ENCODE measurements around the gene PROZ.

The PROZ gene

DNA sequence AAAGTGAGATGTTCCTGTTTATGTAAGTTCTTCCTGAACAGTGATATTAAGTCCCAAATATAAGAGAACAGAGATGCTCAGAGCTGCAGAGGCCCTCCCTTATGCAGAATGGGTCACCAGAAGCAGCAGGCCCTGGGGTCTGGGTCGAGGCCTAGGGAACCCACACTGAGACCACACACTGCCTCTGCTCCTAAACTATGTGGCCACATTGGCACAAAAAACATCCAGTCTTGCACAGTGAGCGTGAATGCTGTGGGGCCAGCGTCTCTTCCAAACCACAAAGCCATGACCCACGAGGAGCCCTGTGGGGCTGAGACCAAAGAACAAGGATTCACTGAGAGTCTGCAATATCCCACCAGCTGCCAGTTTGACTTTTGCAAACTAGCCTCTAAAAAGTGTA is 23.6 kb downstream of the PROZ start:
- DNase-seq: no peak

DNA sequence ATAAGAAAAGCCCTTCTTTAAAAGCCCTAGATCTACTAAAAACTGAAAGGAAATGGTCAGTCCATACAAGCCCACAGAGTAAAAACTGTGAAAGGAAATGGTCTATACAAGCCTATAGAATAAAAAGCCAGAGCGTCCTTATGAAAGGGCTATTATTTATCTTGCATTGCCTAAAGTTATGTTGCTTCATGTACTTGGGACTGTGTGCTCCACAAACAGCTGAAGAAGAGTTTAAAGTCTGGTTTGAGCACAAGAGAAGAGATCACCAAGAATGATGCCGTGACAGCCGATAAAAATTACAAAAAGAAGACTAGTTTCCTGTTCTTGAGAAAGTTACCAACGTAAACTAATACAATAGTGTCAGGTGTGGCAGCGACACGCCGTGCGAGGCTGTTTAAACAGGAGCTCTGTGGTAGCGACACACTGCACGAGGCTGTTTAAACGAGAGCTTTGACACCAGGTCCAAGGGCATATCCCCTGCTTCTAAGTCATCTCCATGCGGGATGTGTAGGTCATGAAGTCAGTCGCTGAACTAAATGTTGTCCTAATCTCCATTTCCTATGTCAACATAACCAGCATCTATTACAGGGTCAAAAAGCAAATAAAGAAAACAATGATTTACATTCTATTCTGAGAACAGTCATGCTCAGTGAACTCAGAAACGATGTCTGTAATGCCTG is 25.1 kb downstream of the PROZ start:
- no peak for DNase-seq

DNA sequence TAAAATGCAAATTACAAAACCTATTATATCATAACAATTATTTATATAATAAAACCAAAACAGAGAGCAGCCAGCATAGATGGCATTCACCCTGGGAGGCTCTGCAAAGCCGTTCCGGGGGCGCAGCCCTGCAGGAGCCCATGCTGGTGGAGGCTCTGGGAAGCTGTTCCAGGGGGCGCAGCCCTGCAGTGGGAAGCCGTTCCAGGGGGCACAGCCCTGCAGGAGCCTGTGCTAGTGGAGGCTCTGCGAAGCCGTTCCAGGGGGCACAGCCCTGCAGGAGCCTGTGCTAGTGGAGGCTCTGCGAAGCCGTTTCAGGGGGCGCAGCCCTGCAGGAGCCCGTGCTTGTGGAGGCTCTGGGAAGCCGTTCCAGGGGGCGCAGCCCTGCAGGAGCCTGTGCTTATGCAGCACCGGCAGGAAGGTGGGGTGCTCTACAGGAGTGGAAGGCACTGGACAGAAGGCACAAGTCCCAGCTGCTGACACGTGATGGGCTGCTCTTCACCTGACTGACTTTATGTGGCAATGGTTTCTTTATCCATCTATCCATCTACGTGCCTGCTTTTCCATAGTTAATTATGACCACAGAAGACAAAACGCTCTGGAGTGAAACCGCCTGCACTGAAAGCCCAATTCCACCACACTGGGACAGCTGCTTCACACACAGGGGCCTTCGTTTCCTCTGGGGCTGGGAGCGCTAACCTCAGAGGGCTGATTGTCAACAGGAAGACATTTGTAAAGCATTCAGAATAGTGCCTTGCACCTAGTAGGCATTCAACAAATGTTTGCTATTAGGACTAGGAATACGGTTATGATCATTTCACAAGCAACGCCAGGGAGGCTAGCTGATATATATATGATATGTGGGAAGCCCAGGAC is 26.4 kb downstream of the PROZ start:
- DNase-seq: no peak

DNA sequence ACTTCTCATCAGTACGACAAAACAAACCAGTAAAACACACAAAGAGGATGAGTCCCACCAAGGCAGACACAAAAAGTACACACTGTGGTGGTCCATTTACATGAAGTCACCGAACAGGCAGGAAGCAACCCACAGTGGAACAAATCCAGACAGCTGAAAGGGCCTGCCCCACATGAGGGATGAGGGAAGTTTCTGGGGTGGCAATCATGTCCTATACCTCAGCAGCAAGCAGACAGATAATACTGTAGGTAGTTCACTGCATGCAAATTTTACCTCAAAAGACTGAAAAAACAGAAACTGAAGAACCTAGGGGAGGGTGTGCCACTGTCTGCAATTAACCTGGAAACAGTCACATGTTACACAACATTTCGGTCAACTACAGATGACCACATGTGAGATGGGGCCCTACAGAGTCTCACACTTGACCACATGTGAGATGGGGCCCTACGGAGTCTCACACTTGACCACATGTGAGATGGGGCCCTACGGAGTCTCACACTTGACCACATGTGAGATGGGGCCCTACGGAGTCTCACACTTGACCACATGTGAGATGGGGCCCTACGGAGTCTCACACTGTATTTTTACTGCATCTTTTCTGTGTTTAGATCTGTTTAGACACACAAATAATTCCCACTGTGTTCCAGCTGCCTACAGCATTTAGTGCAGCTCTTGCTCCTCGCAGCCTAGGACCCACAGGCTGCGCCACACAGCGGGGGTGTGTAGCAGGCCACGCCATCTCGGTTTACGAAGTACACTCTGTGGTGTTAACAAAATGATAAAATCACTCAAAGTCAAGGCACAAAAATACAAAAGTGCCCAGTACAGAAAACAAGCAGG is 27.8 kb downstream of the PROZ start:
- no peak for DNase-seq

DNA sequence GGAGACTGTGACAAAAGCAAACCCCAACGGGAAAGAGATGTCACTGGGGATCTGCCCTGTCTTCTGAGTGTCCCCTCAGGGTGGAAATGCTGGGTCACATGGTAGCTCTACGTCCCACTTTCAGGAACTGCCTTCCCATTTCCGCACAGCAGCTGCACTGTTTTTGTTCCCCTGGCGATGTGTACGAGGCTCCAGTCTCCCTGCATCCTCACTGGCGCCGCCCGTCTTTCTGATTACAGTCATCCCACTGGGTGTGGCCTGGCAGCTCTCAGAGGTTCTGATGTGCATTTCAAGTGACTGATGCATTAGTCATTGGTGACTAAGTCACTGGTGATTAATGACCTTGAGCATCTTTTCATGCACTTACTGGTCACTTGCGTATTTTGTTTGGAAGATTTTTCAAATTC is 28.8 kb downstream of the PROZ start:
- peak; percentile 48 for DNase-seq

DNA sequence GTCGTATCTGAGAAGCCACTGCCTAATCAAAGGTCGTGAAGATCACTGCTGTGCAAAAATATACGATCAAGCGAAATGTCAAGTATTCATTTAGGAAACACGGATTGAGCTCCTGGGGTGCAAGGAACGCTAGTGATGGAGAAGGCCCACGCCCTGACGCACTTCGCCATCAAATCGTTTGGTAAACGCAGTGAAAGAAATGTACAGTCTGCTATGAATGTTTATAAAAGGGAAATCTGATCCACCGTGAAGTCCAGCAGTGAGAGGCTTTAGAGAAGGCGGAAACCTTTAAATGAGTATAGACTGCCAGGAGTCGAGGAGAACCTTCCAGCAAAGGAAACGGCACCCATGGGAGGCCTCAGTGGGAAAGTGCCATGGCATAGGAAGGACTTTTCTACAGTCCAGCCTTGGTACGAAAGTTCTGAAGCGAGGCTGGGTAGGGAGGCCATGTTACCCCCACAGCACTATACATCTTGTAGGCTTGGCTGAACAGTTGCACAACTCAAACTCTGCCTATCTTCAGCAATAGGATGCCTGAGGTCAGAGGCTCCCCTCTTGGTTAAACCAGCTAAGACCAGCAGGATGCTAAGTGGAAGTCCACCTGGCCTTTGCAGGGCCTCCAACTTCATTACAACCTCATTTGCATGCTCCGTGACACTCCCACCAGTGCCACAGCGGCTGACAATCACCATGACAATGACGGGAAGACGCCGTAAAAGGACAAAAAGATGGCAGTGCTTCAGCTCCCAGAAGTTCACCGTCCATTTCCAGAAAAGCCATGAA is 29.6 kb downstream of the PROZ start:
- no peak for DNase-seq

DNA sequence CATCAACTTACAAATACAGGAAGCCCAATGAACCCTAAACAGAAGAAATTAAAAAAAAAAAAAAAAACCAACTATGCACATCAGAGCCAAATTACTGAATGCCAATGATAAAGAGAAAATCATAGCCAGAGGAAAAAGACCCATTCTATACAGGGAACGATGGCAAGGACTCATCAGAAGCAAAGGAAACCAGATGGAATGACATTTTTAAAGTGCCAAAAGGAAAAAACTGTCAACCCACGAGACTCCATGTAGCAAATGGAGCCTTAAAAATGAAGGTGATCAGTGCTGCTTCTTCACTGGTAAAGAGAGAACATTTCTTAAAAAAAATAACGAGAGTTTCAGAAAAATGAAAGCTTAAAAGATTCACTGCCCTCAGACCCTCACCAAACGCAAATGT is 31.7 kb downstream of the PROZ start:
- no peak for DNase-seq

DNA sequence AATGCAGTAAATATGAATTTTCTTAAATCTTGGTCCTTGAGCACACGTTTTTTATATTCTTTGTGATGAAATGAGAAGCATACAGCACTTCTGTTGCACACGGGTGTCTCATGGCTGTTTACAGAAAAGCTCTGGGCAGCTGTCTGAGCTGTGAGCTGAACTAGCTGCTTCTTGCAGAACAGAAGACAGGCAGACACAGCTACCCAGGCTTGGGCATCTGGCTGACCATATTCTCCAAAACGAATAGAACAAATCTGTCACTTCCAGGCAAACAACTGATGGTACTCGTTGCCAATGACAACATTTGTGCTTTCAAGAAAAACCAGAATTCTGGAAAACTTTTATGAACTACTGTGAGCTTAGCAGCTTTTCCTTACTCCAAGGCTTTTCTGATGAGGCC is 33.8 kb downstream of the PROZ start:
- DNase-seq: no peak

DNA sequence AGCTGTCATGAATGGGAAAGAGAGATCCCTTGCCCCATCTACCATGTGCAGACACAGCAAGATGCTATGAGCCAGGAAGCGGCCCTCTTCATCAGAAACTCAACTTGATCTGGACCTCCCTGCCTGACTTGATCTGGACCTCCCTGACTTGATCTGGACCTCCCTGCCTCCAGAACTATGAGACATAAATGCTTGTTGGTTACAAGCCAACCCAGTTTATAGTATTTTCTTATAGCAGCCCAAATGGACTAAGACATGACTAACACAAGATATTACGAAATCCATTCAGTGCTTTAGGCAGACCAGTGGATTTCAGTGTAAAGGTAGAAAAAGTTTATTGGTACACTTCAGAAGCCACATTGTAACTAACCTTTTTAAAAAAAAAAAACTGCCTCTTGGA is 34.5 kb downstream of the PROZ start:
- DNase-seq: no peak

DNA sequence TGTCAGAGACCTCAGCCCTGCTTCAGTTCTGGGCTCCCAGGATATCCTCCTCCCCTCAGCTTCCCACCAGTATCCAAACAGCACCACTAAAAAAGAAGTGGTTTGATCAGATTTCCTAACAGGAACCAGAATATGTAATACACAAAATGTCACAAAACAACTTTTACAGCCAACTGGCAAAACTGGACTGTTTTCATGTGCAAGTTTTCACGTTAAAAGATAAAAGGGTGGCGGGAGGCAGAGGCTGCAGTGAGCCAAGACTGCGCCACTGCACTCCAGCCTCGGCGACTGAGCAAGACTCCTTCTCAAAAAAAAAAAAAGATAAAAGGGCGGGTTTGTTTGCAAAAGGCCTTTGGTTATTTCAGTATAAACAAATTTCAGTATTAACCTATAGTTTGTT is 36.9 kb downstream of the PROZ start:
- no peak for DNase-seq

DNA sequence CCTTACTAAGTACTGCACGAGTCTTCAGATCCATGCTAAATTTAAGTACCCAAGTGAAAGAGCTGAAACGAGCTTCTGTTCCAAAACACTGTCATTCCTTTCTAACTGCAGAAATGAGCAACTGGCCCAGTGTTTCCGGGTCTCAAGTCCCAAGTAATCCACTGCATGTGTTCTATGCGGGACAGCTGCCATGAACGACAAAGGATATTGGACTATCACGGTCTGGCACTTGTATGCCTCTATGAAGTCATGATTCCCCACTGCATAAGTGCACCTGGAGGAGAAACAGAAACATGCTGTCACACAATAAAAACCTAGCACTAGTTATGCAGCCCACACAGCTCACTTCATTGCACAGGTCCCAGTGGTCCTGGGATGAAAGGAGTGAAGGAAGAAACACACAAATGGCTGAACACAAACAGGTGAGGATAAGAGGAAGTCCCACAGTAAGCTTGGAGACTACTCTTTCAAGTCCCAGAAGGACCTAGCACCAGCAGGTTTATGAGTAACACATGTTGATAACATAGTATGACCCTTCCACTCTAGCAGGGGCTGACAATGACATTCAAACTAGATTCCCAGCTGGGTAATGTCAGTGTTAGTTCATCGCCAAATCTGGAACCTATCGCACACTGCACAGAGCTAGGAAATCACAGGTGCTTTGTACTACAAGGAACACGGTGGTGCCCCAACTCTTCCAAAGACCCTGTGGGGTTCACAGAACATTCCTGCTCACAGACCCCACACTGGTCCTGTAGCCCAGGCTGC is 38.7 kb downstream of the PROZ start:
- DNase-seq: no peak

DNA sequence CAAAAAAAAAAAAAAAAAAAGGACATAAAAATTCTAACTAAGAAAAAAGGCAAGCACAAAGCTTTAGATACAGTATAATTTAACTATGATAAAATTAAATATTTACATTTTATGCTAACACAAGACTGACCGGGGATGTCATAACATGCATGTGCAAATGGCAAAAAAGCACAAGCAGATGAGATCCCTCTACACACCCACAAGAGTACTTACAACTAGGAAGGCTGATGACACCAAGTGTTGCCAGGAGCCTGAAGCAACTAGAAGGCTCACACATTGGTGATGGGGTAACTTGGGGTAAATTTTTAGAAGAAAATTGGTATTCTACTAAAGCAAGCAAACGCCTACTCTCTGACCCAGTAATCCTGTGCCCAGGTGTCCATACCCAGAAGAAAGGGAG is 43.4 kb downstream of the PROZ start:
- DNase-seq: no peak

DNA sequence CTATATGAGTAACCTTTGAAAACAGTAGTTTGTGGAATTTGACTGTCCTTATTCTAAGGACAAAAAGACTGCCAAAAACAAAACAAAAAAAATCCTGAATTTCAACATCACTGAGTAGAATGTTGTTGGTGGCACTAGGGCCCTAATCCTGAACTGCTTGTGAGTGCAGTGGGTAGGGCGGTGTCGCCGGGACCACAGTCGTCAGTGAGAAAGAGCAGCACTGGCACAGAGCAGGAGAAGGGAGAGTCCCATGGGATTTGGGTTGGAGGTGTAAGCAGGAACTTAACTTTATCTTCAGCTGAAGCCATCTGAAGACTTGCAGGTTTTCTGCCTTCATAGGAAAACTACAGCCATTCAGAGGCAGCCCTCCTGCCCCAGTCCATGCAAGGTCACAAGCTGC is 44.5 kb downstream of the PROZ start:
- no peak for DNase-seq

DNA sequence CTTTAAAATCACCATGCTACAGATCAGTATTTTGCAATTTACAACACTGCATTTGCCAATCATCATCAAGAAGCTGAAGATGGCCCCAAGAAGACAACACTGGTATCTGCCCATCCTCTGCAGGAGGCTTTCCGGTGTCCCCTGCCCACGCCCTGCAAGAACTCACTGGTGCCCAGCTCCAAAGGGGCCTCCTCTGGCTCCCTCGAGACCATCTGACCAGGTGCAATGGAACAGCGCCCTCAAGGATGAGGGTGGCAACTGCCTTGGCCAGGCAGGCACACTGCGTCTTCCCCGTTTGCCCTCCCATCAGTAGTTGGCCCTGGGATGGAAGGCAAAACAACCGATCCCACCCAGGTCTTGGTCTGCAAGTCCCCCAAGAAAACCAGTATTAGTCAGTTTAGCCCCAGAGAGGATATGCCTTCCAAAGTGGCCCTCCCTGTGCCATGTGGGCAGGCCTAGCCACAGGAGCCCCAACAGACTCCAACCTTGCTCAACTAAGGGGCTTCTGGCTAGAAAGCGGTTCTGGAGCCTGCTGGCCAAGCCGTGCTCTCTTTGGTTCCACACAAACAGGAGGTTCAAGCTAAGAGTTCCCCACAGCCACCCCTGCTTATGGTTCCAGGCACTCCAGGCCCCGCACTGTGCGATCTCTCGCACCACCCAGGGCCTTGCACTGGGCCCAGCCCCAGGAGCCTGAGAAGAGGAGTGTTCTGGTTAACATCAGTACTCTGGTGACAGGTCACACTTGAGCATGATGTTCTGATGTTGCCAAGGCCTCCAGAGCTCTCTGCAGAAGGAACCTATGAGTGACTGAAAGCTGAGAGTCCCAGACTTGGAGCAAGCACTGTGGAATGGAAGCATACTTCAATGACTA is 45.3 kb downstream of the PROZ start:
- DNase-seq: no peak

DNA sequence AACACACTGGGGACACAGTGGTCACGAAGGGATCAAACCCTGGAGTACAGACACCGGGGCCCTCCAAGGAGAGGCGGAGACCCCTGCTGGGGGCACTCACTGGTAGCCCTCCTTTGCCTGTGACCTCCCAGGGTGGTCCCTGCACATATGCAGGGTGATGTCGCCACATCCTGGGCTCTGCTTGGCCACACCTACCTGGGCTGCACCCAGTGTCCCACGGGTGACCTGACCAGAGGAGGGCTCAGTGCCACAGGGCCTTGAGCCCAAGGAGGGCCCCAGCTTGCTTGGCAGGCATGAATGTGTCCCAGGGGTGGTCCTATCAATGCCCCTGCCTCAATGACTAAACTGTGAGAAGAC is 45.9 kb downstream of the PROZ start:
- DNase-seq: no peak

DNA sequence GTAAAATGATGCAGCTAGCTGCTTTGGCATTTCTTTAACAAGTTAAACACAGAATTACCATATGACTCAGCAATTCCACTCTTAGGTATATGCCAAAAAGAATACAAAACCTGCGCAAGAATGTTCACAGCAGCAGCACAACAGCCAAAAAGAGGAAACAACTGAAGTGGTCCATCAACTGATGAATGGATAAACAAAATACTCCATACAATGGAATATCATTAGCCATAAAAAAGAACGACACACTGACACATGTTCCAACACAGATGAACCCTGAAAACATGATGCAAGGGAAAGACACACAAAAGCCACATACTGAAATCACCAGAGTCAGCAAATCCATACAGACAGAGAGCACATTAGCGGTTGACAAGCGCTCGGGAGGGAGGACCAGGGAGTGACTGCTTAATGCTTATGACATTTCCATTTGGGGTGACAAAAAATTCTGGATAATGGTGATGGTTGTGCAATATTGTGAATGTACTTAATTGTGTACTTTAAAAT is 47.0 kb downstream of the PROZ start:
- DNase-seq: no peak

DNA sequence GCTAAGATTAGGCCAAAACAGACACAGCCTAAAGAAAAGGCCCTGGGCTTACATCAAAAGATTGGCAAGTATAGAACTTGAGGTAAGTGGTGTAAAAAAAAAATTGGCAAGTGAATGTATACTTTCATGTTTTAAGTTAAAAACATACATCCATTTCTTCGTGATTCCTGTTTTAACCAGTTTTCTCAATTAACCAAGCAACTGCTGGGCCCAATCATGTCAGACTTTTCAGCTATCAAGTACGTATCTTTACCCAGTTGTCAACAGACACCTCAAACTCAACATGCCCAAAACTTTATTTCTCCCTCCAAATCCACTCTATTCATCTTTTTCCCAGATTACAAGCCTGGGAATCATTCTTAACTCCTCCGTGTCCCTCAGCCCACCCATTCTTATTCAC is 49.0 kb downstream of the PROZ start:
- DNase-seq: no peak

DNA sequence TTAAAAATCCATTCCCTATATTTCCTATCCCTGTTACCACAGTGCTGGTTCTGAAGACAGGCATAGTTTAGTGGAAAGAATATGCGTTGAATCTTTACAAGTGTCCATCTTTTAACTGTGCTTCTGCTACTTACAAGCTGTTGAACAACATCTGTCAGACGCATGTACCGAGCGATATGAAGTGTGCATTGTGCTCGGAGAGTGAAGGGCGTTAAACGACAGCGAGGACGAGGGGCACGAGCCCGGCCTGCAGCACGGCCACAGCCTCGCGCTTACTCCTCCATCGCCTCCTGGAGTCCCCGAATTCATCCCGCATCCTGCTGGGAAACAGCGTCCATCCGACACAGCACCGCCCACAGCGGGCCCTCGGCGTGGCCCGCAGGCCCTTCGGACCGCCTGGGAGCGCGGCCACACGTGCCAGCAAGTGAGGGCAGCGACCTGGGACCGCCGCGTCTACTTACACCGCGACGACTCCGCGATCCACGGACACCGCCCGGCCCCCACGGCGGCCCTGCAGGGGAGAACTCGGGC is 49.5 kb downstream of the PROZ start:
- DNase-seq: no peak

DNA sequence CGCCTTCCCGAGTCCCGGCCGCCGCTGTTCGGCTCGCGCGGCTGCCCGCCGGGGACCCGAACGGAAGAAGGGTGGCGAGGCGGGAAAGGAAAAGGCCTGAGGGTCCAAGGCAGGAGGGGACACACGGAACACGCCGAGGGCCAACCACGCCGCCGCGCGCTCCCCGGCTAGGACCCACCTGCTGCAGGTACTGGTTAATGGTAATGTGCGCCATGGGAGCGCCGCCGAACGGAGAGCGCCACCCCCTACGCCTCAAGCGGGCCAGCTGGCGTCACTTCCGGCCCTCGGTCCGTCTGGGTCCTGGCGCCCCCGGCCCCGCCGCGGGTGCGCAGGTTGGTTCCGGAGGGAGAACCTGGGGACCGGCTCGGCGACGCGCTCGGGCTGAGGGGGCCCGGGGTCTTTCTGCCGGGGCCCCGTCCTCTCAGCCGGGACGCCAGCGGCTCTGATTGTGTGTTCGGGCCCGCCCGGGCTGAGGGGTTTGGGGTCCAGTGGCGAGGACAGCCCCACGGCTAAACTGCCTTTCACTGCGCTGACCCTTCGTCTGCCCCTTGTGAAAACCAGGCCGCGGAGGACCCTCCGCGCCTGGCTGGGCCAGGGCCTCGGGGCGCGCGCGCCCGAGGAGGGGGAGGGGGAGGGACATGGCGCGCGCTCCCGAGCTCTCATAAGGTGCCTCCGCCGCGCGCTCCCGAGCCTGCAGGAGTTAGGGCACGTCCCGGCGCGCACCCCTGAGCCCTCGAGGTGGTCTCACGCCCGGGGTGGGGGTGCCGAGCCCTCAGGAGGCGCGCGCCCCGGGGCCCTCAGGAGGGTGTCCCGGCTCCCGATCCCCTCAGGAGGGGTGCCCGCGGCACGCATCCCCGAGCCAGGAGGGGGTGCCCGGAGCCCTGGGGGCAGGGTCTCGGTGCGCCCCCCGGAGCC is 50.2 kb downstream of the PROZ start, which contains the start of gene PCID2:
Gene PCID2 (minus strand): TSS at position 249 of the 915 bp plus-strand sequence. CDS start 35 bp downstream, at position 214.
- peak; percentile 90 for DNase-seq

Measured in activated T-cell treated with anti-CD3 and anti-CD28 coated beads for 4 hours (primary cell).